Stimulated activated naive CD4-positive, alpha-beta T cell (primary cell): Measurements from ENCODE around the gene CADM1.

Experiments
- DNase-seq, 6 experiments: peaks; one replicate each; lab custom pipeline; 2025; lab: John Stamatoyannopoulos, UW

CADM1 gene

GRCh38 chr11:115279813-115280761, 224.1 kb downstream of the CADM1 start:
- no peak for DNase-seq

GRCh38 chr11:115276799-115277198, 227.4 kb downstream of the CADM1 start:
- DNase-seq, result no peak

- no peak for DNase-seq
Observed at GRCh38 chr11:115276191-115276590, 228.0 kb downstream of the CADM1 start.

- no peak for DNase-seq
Observed at GRCh38 chr11:115275045-115275444, 229.2 kb downstream of the CADM1 start.

- DNase-seq, result no peak
Observed at GRCh38 chr11:115272925-115273324, 231.3 kb downstream of the CADM1 start.

GRCh38 chr11:115271643-115272042, 232.6 kb downstream of the CADM1 start:
- no peak for DNase-seq

GRCh38 chr11:115269191-115269950, 234.8 kb downstream of the CADM1 start:
- DNase-seq, result no peak

GRCh38 chr11:115267871-115268270, 236.3 kb downstream of the CADM1 start:
- DNase-seq, result no peak

- no peak for DNase-seq
Observed at GRCh38 chr11:115267238-115267781, 236.9 kb downstream of the CADM1 start.

- no peak for DNase-seq
Observed at GRCh38 chr11:115266066-115266639, 238.1 kb downstream of the CADM1 start.

- DNase-seq, result no peak
Observed at GRCh38 chr11:115263799-115264656, 240.2 kb downstream of the CADM1 start.

GRCh38 chr11:115258216-115258615, 246.0 kb downstream of the CADM1 start:
- no peak for DNase-seq

GRCh38 chr11:115257678-115258077, 246.5 kb downstream of the CADM1 start:
- DNase-seq, result no peak

GRCh38 chr11:115257270-115257669, 246.9 kb downstream of the CADM1 start:
- no peak for DNase-seq

- DNase-seq, result no peak
Observed at GRCh38 chr11:115256397-115257197, 247.6 kb downstream of the CADM1 start.

GRCh38 chr11:115255006-115255762, 249.0 kb downstream of the CADM1 start:
- no peak for DNase-seq

GRCh38 chr11:115251126-115251525, 253.1 kb downstream of the CADM1 start:
- DNase-seq, result no peak

GRCh38 chr11:115249061-115249578, 255.1 kb downstream of the CADM1 start:
- no peak for DNase-seq

- no peak for DNase-seq
Observed at GRCh38 chr11:115247953-115248352, 256.3 kb downstream of the CADM1 start.

- DNase-seq, result no peak
Observed at GRCh38 chr11:115247361-115247760, 256.9 kb downstream of the CADM1 start.
